Frontal cortex (tissue), 4 donors: ENCODE measurements around the gene HOXA4. TPM values are rescaled to one million over a fixed set of nuclear protein-coding genes. Genes with fewer than 3 reads are reported as not detected.

ENCODE experiments used
- DNase-seq, 2 donors: peaks; one replicate each; pipeline ENCODE4 v3.0.0; 2012; ENCODE audit warnings: low spot score in 2 of 2
- FAIRE-seq: peaks from 2 replicates; lab custom pipeline; 2012; peaks lifted over from hg19 to GRCh38; lab: Jason Lieb, UNC
- total RNA-seq: library from RNA; depleted of rRNA; stranded (reverse); fragments of >200 nt; gene quantifications from one replicate; pipeline ENCODE4 v1.2.3, GENCODE V29; 2014
- donor health status: control.
- donor health status: control.
- donor health status: control.

HOXA4 gene
- total RNA-seq, 1 donor from 2014 or later: not detected

DNA sequence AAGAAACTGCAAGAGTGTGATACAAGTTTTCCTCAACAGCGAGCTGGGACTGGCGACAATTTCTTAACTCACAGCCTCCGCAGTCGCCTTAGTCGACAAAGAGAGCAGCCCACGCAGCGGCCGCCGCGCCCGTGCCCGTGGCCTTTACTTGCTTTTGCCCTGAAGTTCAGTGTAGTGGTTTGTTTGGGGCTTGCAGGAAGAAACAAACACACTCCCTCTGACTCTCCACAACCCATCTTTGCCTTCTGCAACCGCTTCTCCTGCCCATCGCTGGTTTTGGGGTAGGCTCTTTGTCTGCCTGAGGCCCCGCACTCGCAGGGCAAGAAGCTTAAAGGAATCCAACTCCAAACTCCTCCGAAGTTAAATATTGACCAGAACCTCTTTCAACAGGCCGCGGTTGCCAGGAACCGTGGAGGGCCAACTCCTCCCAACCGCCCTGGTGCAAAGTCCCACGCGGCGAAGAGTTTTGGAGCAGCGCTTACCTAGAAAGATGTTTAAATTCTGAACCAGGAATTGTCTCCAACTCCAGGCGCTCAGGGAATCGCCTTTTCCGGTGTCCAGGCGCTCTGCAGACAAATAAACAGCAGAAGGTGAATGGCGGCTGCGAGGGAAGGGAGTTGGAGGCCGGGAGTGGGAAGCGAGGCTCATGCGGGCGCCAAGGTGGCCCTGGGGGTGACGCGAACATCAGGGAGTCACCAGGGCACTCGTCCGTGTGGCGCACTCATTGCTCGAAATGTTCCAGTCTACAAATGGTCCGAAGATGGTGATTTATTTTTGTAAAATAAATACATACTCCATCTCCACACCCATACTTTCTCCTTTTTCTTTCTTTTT is 8.3 kb downstream of the HOXA4 start:
- DNase-seq: no peak

DNA sequence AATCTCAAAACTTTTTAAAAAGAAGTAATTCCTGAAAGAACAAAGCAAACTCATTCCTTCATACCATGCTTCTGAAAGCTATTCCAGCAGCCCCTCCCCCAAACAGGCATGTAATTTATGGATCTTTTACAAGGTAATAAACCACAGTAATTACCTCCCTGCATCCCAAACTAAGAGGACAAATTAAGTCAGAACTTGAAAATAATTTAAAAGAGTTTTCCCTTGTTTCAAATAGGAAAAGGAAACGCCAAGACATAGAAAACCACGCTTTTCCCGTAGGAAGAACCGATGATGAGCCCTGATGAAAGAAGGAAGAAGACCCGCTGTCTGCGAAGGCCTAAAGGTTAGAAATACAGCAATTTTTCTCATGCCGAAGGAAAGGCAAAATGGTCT is 8.9 kb downstream of the HOXA4 start:
- no peak for FAIRE-seq
- no peak for DNase-seq

More for the DNA sequence above, 8.3 kb downstream of the HOXA4 start:
- no peak for FAIRE-seq

DNA sequence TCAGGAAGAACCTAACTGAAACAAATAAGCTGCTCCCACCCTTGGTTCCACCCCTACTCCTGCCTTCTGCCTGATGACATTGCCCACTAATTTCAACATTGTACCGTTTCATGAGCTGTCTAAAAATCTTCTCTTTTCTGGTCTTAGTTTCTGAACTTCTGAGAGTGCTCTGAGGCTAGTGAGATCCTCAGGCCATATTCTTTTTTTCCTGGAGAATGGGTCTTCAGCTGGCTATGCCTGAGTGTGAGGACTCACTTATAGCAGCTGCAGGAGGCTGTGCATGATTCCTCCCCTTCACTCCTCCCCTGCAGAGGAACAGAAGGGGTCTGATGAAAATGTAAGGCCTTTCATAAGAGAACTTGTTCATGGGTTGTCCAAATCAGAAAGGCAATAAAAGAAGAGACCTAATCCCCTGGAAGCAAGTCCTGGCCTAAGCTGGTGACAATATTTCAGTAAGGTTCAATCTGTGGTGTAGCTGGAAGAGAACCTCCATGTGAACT is 11.1 kb downstream of the HOXA4 start:
- no peak for FAIRE-seq
- no peak for DNase-seq

GRCh38 chr7:27118580-27118979 is 12.0 kb downstream of the HOXA4 start:
- FAIRE-seq: no peak
- DNase-seq: no peak

- DNase-seq: no peak
Measured at GRCh38 chr7:27117887-27118491, 12.6 kb downstream of the HOXA4 start.

DNA sequence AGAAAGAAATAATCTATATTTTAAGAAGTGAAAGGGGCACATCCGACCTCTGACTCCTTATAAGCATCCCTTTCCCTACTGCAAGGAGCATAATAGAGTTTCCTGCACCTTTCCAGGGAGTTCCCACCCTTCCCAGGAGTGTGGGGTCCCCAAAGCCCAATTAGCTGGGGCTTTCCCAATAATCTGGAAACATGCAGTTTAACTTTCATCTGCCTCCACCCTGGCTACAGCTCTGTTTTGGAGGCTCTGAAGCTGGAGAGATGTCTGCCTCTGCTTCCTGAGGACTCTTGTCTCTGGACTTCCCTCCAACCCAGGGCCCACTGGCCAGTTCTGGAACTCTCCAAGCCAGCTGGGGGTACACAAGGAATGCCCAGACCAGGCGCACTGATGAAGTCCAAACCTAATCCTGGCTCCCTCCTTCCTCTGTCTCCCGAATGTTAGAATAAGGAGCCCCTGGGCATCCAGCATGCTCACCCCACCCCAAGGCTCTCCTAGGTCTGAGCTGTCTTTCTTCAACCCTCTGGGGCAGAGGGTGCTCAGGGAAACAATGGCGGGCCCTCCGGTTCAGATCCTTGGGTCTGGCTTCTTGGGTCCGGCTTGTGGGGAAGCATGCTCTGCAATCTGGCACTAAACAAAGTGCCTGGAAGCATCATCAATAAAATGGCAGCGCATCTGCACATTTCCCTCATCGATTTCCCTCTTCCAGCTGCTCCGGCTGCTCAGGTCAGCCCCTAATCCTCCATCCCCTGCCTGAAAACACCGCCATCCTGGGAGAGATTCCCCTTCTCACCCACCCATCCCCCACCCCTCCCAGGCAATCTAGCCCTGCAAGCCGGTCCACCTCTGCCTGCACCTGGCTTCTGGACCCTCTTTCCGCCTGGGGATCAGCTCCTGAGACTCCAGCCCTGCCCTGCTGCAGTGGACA is 13.3 kb downstream of the HOXA4 start:
- no peak for DNase-seq
- FAIRE-seq: no peak

More at GRCh38 chr7:27117887-27118491, 12.6 kb downstream of the HOXA4 start:
- no peak for FAIRE-seq

DNA sequence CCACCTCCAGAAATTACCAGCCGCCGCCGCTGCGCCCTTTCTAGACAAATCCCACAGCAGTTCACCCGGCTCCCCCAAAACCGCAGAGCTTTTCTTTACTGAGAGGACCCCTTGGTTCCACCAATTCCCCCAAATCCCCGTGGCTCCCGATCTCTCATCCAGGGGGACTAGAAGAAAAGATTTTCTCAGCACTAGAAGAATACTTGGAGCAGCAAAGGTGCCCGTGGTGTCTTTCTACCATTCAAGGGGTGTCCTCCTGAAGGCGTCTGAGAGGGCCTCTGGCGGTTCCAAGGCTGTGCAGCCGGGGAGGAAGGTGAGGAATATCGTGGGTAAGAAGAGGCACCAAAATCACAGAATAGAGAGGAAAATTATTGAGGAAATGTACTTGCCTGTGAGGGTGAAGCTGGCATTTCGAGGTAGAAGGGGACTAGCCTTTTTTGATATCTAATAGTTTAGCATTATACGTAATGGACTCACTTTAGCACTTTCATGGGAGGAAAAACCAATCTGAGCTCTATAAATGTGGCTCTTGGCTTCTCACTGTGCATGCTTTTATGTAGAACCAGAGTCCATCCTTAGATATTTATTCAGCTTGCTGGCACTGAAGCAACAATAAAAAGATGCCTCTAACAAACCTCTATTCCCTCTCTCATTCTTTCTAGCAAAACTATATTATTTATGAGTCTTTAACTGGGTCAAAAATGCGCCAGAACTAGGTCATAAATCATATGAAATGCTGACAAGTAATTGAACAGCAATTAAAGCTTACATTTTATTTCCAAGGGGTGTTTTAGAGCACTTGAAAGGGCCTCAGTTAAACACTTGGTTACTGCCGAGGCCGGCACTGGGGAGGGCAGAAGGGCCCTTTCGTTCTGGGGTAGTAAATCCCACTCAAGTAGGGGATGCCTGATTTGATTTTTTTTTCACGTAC is 14.3 kb downstream of the HOXA4 start:
- no peak for FAIRE-seq
- no peak for DNase-seq

- DNase-seq (no peak), FAIRE-seq (no peak)
Measured at GRCh38 chr7:27115221-27116026, 15.1 kb downstream of the HOXA4 start.

GRCh38 chr7:27114881-27115220 is 15.7 kb downstream of the HOXA4 start:
- FAIRE-seq (no peak), DNase-seq (no peak)

- no peak for DNase-seq
- no peak for FAIRE-seq
Measured at GRCh38 chr7:27113991-27114769, 16.4 kb downstream of the HOXA4 start.

DNA sequence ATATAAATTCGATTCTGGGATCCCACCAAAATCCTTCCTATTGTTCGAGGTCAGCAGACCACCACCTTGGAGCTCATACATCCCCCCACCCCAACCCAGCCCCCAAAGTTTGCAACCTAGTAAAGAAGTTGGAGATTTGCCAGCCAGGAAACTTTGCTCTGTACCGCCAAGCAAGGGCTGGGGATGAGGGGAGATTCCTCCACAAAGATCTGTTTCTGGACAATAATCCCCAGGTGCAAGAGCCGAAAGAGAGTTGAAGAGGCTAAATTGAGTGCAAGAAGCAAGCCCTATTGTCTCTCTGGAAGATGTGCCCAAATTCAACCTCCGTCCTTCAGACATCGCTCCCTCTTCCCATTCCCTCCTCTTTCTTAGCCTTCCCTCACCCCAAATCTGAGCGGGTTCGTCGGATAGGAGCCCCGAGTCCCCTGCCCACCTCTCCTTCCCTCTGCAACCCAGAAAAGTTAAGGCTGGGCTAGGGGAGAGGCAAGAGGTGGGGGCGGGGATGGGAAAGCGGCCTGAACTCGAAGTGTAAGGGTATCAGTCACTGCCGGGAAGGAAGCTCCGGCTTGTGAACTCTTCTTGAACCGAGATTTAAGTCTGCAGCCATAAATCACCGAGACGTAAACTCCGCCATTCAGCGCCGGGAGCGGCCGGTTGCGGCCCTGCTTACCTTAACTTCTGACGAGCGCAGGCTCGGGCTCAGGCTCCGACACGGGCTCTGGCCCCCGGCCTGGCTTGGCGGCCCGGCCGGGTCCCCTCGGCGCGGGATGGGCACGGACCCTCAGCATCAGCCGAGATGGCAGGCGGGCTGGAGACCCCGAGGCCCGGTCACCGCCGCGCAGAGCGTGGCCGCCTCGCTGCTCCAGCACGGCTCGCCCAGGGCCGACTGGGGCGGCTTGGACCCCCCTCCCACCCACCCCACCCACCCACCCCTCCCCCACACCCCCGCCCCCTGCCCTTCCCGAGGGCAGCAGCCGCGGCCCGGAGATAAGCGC is 17.3 kb downstream of the HOXA4 start:
- DNase-seq (no peak), FAIRE-seq (no peak)

- DNase-seq: no peak
- FAIRE-seq: no peak
Measured at GRCh38 chr7:27112361-27112760, 18.2 kb downstream of the HOXA4 start.

- DNase-seq (no peak), FAIRE-seq (no peak)
Measured at GRCh38 chr7:27111751-27112277, 18.7 kb downstream of the HOXA4 start.

- FAIRE-seq (no peak), DNase-seq (no peak)
Measured at GRCh38 chr7:27111042-27111750, 19.4 kb downstream of the HOXA4 start.

DNA sequence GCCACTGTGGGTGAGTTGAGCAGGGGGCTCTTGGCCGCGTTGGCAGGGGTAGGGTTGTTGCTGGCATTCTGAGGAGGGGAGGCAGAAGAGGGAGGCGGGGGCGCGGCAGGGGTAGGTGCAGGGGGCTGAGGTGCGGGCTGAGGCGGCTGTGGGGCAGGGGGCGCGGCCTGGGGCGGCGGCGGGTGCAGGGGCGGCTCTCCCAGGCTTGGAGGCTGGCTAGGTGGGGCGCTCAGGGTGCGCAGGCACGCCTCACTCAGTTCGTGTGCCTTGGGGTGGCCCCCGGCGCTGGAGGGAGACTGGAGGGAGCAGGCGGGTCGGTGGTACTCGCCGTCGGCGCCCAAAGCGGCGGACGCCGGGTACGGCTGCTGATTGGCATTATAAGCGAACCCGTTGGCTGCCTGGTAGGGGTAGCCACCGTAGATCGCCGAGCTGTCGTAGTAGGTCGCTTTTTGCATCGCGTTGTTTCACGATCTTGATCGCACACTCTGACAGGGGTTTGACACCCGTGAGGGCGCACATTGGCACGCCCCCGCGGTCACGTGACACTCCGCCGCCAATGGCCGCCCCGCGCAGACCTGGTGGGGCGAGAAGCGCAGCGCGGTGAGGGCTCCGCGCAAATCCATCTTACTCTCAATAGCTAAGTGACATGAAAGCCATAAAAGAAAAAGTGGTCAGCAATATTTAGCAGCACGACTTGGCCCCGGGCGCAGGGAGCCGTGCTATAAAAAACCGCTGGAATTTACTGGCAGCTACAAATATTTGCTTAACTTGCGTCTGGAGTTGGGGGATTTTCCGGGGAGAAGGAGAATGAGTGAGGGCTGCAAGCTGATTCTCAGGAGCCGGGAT is 20.1 kb downstream of the HOXA4 start:
- FAIRE-seq (no peak), DNase-seq (no peak)
